Measurements from ENCODE around the gene DUSP19. TPM values are rescaled to one million over a fixed set of nuclear protein-coding genes. Genes with fewer than 3 reads are reported as not detected.
"Not testable (repeated sequence)": the region's sequence is repeated elsewhere in the genome, so short reads cannot be mapped to it uniquely, and the experiment has no call there.

DUSP19 gene, protein sequence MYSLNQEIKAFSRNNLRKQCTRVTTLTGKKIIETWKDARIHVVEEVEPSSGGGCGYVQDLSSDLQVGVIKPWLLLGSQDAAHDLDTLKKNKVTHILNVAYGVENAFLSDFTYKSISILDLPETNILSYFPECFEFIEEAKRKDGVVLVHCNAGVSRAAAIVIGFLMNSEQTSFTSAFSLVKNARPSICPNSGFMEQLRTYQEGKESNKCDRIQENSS
- 14.7 TPM for total RNA-seq

DNA sequence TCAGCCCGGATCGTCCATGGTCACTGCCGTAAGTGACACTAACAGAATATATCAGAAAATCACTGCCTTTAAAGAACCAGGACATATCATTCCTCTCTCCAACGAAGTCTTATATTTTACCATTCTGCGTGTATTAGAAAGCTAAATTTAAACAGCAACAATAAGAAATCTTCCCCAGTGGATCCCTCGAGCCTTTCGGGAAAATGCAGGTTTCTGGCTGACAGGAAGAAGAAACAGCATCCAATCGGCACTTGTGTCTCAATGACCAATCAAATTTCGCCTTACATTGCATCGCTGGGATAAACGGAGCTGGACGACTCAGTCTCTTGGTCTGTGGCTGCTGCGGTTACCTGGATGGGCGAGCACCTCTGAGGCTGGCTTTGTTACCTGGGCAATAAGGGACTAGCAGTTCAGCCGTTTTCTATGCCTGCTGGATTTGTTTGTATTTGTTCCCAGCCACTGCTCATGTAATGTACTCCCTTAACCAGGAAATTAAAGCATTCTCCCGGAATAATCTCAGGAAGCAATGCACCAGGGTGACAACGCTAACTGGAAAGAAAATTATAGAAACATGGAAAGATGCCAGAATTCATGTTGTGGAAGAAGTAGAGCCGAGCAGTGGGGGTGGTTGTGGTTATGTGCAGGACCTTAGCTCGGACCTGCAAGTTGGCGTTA lies at the start of gene DUSP19:
DUSP19 (plus strand) TSS at position 284 of the 675 bp plus-strand sequence; CDS start at position 471, 187 bp downstream.
- peak; percentile 72 to 75 for DNase-seq (ENCODE audit: low spot score in 2 of 2)
- FAIRE-seq = peak; percentile 82

DNA sequence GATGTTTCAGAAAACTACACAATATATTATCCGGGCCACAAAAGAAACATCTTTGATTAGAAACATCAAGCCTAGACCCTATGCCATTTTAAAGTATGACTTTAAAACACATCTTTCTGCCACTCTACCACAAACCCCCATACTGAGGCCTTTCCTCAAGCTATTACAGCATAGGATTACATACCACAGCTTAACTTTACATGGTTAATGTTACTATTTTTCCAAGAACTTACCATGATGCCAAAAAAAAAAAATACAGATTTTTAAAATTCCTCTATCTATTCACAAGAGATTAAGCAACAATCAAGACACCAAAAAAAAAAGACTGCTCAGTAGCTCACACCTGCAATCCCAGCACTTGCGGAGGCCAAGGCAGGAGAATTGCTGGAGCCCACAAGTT lies 49.3 kb upstream of the DUSP19 start:
- DNase-seq (ENCODE audit: low spot score in 2 of 2) (no peak), FAIRE-seq (no peak)

DNA sequence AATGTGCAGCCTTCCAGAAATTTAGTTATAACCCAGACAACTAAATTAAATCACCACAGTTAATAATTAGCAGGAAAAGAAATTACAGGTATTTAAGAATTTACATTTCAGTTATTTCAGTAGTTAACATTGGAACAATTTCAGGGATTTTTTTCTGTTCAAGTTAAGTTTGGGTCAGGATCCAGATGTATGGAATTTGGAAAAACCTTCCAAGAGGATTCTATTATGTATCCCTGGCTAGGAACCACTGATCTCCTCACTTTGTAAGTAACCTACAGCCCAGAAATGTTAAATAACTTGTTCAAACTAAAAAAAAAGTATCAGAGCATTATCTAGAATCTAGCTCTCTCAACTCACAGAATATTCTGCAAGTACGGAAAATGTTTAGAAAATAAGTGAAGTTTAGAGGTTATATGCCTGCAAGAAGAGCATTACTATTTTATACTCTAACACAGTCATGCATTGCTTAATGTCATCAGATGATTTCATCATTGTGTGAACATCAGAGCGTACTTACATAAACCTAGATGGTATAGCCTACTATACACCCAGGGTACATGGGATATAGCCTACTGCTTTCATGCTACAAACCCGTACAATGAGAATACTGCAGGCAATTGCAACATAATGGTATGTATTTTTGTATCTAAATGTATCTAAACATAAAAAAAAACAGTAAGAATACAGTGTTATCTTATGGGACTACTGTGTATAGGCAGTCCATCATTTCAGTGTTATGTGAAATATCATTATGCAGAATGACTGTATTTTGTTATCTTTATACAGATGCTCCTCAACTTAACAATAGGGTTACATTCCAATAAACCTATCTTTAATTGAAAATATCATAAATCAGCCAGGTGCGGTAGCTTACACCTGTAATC lies 46.4 kb upstream of the DUSP19 start:
- FAIRE-seq (no peak), DNase-seq (ENCODE audit: low spot score in 2 of 2) (no peak)

DNA sequence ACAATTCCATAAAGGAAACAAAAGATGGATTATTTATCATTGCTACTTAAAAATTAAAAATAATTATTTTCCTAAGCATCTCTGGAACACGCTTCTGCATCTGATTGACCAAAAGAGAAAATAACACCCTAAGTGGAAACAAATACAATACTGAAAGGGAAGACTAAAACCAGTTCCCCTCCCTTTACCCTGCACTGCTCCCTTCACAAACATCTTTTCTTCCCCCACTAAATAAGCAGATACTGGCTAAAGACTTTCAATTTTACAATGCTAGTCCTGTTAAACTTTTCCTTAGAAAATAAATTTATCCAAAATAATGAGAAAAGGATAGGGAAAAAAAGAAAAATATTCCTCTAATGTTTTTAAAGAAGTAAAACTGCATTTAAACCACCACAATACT lies 44.6 kb upstream of the DUSP19 start:
- no peak for FAIRE-seq

DNA sequence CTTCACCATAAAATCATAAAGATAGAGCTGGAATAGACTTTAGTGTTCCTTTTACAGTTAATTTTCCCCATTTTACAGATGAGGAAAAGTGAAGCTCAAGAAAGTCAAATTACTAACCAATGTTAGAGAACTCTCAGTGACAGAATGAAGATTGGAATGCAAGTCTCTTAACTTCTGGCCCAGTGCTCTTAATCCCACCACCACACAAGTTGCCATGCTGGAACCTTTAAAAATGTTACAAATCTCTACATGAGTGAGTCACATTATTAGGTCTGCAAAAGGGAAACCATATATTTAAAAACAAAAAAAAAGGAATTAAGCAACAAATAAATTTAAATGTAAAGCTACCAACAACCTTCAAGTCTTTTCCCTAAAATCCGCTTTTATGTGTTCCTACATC lies 43.7 kb upstream of the DUSP19 start:
- no peak for FAIRE-seq
- no peak for DNase-seq (ENCODE audit: low spot score in 2 of 2)

More for the DNA sequence above, 44.6 kb upstream of the DUSP19 start:
- DNase-seq (ENCODE audit: low spot score in 2 of 2) = no peak

DNA sequence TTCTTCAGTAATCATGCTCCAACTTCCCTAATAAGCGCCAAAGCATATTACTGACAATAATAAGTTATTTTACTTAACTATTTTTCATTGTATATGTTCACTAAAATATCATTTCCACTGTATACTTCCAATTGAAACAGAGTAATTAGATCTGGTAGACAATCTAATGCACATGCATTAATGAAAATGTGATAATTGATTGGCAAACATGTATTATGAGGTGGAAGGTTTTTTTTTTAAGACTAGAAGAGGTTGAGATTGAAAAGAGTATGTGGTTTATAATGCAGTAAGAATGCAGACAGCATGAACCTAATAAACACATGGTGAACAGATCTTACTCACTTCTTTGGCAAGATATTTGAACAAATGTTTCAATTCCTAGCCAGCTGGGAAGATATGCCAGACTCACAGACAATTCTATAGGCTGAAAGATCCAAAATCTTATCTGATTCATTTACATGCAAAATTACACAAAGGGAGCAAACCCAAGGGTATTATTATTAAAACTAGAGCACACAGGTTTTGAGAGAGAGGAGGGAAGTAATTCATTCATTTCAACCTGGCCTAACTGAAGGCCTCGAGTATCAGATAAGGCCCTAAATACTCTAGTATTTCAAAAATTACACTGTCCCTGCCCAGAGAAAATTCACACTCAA lies 43.1 kb upstream of the DUSP19 start:
- FAIRE-seq = no peak
- no peak for DNase-seq (ENCODE audit: low spot score in 2 of 2)

DNA sequence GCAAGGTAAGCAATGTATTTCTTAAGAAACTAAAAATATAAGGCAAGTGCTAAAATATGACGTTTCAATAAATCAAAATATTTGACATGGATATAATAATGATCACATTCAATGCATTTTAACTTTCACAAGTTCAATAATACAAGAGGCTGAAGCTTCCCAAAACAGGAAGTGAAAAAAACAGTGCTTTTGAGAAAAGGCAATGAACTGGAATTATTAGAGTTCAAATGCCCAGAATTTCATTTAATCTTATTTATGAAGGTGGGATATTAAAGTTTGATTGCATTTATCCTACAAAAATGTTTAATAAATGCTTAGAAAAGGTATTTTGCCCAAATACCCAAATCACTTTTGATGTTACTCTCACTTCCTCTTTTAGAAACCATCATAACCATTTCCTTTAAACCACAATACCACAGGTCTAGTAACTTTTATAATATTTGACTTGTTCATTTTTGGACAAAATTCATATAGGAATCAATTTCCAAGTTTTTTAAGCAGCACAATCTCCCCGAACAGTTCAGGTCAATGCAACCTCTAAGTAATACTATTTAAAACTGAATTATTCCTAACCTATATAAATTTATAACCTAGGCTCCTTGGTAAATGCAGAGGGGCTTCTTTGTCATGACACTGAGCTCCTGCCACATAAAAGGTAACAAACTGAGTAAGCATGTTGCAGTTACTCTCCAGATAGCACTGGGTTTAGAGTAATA lies 42.4 kb upstream of the DUSP19 start:
- FAIRE-seq (no peak), DNase-seq (ENCODE audit: low spot score in 2 of 2) (no peak)

DNA sequence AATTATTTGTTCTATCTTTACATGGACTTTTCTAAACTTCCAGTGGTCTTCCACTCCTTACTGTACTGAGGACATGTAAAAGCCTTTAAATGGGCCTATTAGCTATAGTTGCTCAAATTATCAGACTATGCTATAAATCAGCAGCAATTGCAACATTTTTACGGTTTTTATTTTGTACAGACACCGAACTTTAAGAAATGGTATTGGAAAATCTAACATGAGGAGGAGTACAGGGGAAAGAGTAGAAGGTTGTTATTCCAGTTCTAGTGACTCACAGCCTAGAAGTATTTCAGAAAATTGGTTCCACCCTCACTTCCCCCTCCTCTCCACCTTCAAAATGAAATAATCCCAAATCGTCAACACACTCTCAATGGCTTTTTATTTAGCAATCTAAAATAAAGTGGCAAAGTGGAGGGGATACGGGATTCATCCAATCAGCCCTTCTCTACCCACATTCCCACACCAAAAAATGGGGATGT lies 41.4 kb upstream of the DUSP19 start:
- FAIRE-seq (no peak), DNase-seq (ENCODE audit: low spot score in 2 of 2) (peak in 1 of 2 donors; percentile 18)

DNA sequence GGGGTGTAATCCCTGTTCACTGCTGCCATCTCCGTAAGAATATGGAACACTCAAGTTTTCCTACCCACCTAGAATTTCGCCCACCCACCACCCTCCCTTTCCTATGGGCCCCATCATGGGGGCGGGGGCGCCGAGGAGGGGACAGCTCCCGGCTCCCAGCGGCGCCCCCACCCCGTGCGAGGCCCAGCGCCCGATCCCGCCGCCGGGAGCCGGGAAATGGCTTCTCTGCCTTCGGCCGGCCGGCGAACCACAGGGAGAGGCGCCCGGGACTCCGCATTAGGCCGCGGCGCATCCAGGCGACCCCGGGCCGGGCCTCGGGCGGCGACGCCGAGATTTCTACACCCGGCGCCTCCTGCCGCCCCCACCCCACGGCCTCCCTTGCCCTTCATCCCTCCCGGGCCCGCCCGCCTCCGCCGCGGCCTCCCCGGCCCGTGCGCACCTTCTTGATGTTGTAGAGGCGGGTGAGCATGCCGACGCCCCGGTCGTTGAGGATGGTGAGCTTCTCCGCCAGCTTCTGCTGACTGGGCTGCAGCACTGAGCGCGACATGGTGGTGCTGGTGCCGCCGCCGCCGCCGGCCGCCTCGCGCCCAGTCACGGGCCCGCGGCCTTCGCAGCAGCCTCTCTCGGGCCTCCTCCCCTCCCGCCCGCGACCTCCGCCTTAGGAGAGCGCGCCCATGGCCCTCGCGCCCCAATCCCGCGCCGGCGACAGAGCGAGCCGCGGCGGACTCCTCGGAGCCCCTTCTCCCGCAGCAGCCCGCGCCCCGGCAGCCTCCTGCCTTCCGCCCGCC lies 40.8 kb upstream of the DUSP19 start:
- FAIRE-seq (no peak), DNase-seq (ENCODE audit: low spot score in 2 of 2) (peak; percentile 24 to 57)

DNA sequence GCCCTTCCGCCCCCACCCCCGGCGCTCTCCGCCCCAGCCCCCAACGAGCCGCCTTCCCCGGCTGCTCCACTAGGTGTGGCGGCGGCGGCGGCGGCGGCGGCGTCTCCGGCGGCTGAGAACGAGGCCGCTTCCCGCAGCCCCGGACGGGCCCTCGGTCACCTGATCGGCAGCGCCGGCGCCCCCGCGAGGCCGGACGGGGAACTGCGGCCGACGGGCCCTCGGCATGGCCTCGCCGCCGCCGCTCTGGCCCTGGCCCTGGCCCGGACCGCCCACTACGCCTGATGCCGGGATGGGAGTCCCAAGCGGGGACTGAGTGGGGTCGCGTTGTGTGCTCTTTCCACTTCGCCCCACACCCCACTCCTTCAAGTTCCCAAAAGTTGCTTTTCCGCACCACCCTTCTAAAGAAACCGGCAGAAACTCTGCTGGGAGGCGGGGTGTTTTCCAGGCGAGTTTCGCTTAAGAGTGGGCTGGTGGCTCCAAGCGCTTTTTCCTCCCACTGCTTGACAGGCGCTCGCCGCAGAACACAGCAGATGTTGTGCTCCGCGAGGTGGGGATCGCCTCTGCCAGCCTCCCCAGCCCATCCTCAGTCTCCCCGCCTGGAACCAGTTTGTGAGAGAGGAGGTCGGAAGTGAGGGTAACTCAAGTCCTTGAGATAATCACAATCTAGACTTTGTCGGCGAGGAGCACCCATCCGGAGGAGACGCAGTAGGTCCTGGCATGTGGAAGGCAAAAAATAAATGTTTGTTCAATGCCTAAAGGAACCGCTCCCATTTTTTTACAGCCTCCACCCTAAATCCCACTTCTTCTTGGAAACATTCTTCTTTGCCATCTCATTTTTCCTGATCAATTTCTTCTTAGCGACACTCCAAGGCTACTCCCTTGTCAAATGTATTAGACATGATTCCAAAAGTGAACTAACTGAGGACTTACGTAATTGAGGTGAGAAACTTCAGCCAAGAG lies 39.9 kb upstream of the DUSP19 start, which contains the start of gene NCKAP1:
NCKAP1 (minus strand) TSS at position 117 of the 960 bp plus-strand sequence. CDS start 358 bp downstream, outside the sequence.
- DNase-seq (ENCODE audit: low spot score in 2 of 2) (peak; percentile 88 to 89), FAIRE-seq (no peak)

DNA sequence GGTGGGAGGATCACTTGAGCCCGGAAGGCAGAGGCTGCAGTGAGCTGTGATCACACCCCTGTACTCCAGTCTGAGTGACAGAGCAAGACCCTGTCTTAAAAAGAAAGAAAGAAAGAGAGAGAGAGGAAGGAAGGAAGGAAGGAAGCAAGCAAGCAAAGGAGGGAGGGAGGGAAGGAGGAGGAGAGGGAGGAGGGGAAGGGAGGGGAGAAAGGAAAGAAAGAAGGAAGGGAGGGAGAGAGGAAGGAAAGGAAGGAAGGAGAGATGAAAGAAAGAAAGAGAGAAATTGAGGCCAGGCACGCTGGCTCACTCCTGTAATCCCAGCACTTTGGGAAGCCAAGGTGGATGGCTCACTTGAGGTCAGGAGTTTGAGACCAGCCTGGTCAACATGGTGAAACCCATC lies 37.9 kb upstream of the DUSP19 start:
- FAIRE-seq = no peak
- no peak for DNase-seq (ENCODE audit: low spot score in 2 of 2)

DNA sequence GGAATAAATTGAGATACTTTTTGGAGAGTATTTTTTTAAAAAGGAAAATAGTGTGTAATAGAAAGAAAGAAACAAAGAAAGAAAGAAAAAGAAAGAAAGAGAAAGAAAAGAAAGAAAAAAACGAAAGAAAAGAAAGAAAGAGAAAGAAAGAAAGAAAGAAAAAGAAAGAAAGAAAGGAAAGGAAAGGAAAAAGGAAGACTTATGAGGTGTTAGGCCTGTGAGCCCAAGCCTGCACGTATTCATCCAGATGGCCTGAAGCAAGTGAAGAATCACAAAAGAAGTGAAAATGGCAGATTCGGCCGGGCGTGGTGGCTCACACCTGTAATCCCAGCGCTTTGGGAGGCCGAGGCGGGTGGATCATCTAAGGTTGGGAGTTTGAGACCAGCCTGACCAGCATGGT lies 35.0 kb upstream of the DUSP19 start:
- not testable (repeated sequence) for DNase-seq (ENCODE audit: low spot score in 2 of 2); FAIRE-seq

DNA sequence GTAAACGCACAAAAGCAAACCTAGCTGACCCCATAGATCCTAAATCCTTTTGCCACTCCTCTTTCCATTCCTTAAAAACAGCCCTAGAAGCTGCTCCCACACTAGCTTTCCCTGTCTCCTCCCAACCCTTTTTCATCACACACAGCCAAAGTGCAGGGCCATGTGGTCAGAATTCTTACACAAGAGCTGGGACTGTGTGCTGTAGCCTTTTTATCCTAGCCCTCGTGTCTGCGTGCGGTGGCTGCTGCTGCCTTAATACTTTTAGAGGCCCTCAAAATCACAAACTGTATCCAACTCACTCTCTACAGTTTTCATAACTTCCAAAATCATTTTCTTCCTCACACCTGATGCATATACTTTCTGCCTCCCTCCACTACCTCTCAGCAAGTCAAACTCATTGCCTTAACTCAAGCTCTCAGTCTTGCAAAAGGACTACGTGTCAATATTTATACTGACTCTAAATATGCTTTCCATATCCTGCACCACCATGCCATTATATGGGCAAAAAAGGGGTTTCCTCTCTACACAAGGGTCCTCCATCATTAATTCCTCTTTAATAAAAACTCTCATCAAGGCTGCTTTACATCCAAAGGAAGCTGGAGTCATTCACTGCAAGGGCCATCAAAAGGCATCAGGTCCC lies 30.9 kb upstream of the DUSP19 start:
- FAIRE-seq; DNase-seq (ENCODE audit: low spot score in 2 of 2): not testable (repeated sequence)

DNA sequence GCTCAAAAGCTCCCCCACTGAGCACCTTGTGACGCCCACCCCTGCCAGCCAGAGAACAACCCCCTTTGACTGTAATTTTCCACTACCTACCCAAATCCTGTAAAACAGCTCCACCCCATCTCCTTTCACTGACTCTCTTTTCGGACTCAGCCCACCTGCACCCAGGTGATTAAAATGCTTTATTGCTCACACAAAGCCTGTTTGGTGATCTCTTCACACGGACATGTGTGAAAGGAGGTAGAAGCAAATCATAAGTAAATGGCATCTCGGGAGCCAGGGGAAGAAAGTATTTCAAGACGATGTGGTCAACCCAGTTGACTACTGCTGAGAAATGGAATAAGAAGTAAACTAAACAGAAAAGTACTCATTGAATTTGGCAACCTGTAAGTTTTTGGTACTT lies 29.1 kb upstream of the DUSP19 start:
- DNase-seq (ENCODE audit: low spot score in 2 of 2) (no peak), FAIRE-seq (no peak)

DNA sequence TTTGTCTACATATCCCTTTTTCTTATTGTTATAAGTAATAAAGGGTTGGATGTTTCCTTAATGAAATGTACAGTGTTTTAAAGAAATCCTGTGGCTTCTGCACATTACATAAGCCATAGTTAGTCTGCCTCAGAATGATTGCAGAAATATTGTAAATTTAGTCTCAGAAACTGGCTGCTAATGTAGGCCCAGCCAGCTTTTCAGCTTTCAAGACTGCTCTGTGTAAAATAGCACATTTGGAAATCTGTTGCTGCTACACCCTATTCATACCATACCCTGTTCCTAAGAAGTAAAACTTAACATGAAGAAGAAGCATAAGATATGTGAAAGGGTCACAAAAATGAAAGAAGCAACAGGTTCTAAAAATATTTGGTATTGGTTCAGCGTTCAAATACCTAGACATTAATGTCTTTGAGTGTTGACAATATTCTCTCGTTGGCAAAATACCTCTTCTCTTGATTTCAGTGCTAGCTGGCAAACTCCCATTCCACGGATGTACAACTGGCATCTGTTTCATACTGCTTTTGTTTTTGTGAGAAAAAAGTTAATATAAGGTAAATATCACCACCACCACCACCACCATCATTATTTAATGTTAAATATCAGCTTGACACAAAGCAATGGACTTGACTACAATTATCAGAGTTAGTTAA lies 21.1 kb upstream of the DUSP19 start:
- FAIRE-seq (no peak), DNase-seq (ENCODE audit: low spot score in 2 of 2) (no peak)

DNA sequence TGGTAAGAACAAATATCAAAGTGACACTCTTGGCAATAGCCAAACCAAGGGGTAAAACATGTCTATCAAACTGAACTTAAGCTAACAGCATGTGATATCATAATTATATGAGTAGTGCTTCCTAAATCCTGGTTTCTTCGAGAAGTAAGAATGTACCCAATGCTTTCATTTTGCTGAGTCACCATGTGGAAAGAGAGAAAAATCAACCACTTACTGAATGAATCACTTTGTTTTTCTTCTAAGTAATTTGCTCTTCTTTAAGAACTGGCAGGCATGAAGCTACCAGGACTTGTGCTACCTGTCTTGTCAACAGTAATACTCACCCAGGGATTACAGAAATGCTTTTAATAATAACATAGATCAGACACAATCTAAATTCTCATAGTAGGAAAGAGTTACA lies 19.0 kb upstream of the DUSP19 start:
- DNase-seq (ENCODE audit: low spot score in 2 of 2) = no peak
- no peak for FAIRE-seq
